NCI-H1417 (cell line): Measurements from ENCODE around the gene BLACAT1.
"Not testable (repeated sequence)": the region's sequence is repeated elsewhere in the genome, so short reads cannot be mapped to it uniquely, and the experiment has no call there.

Experiments
- DNase-seq, 3 experiments: peaks; one replicate each; lab custom pipeline; 2025; lab: John Stamatoyannopoulos, UW

Gene BLACAT1

GRCh38 chr1:205484985-205485967 lies 29.4 kb upstream of the BLACAT1 start:
- DNase-seq, result peak; percentile 74 to 95 (median 91)

GRCh38 chr1:205483372-205483771 lies 27.5 kb upstream of the BLACAT1 start:
- no peak for DNase-seq

- not testable (repeated sequence) for DNase-seq
These were observed 26.7 kb upstream of the BLACAT1 start for GRCh38 chr1:205482587-205482986.

- peak in 2 of 3 experiments; percentile 35 to 64 for DNase-seq
These were observed 25.8 kb upstream of the BLACAT1 start for GRCh38 chr1:205481629-205482151.

- DNase-seq, result no peak
These were observed 25.4 kb upstream of the BLACAT1 start for GRCh38 chr1:205481218-205481617.

GRCh38 chr1:205480349-205480985 lies 24.6 kb upstream of the BLACAT1 start:
- no peak for DNase-seq

GRCh38 chr1:205478985-205479384 lies 23.1 kb upstream of the BLACAT1 start:
- not testable (repeated sequence) for DNase-seq

- DNase-seq, result no peak
These were observed 22.0 kb upstream of the BLACAT1 start for GRCh38 chr1:205477759-205478247.

- no peak for DNase-seq
These were observed 21.4 kb upstream of the BLACAT1 start for GRCh38 chr1:205477121-205477758.

- DNase-seq, result no peak
These were observed 20.8 kb upstream of the BLACAT1 start for GRCh38 chr1:205476648-205477047.

- no peak for DNase-seq
These were observed 20.0 kb upstream of the BLACAT1 start for GRCh38 chr1:205475855-205476254.

GRCh38 chr1:205474571-205474970 lies 18.7 kb upstream of the BLACAT1 start:
- no peak for DNase-seq

- no peak for DNase-seq
These were observed 18.1 kb upstream of the BLACAT1 start for GRCh38 chr1:205473966-205474365.

- DNase-seq, result no peak
These were observed 17.6 kb upstream of the BLACAT1 start for GRCh38 chr1:205473475-205473874.

- peak in 1 of 3 experiments; percentile 51 for DNase-seq
These were observed 17.0 kb upstream of the BLACAT1 start for GRCh38 chr1:205472737-205473441.

- no peak for DNase-seq
These were observed 14.3 kb upstream of the BLACAT1 start for GRCh38 chr1:205470131-205470530.

- DNase-seq, result no peak
These were observed 10.9 kb upstream of the BLACAT1 start for GRCh38 chr1:205466595-205467220.

- DNase-seq, result no peak
These were observed 9.5 kb upstream of the BLACAT1 start for GRCh38 chr1:205465392-205465791.

- no peak for DNase-seq
These were observed 3.1 kb upstream of the BLACAT1 start for GRCh38 chr1:205458777-205459566.
